Cortex of kidney (tissue), 1 donor: ENCODE results near the gene TCF4.

Experiments used
- DNase-seq: peaks from one replicate; lab custom pipeline; 2025; lab: John Stamatoyannopoulos, UW

TCF4 gene

GRCh38 chr18:55585920-55586561 lies 2.0 kb downstream of the TCF4 start:
- no peak for DNase-seq

GRCh38 chr18:55585065-55585919 lies 2.7 kb downstream of the TCF4 start:
- no peak for DNase-seq

GRCh38 chr18:55584201-55584600 lies 3.8 kb downstream of the TCF4 start:
- DNase-seq: no peak

- no peak for DNase-seq
Observed at GRCh38 chr18:55582325-55582724, 5.7 kb downstream of the TCF4 start.

- no peak for DNase-seq
Observed at GRCh38 chr18:55579501-55580270, 8.3 kb downstream of the TCF4 start.

GRCh38 chr18:55577812-55578539 lies 10.0 kb downstream of the TCF4 start:
- no peak for DNase-seq

- DNase-seq: no peak
Observed at GRCh38 chr18:55576001-55576400, 12.0 kb downstream of the TCF4 start.

GRCh38 chr18:55575066-55575465 lies 12.9 kb downstream of the TCF4 start:
- DNase-seq: no peak

- DNase-seq: no peak
Observed at GRCh38 chr18:55573386-55573785, 14.6 kb downstream of the TCF4 start.

GRCh38 chr18:55570966-55571365 lies 17.0 kb downstream of the TCF4 start:
- no peak for DNase-seq

GRCh38 chr18:55566456-55566935 lies 21.5 kb downstream of the TCF4 start:
- DNase-seq: no peak

GRCh38 chr18:55559739-55560138 lies 28.3 kb downstream of the TCF4 start:
- DNase-seq: no peak

- no peak for DNase-seq
Observed at GRCh38 chr18:55557211-55557610, 30.8 kb downstream of the TCF4 start.

- no peak for DNase-seq
Observed at GRCh38 chr18:55555395-55556027, 32.5 kb downstream of the TCF4 start.

GRCh38 chr18:55552526-55553189 lies 35.3 kb downstream of the TCF4 start:
- DNase-seq: no peak

- DNase-seq: no peak
Observed at GRCh38 chr18:55551227-55551626, 36.8 kb downstream of the TCF4 start.

- DNase-seq: no peak
Observed at GRCh38 chr18:55550471-55550870, 37.5 kb downstream of the TCF4 start.

GRCh38 chr18:55549474-55550104 lies 38.4 kb downstream of the TCF4 start:
- no peak for DNase-seq

- no peak for DNase-seq
Observed at GRCh38 chr18:55547705-55548056, 40.3 kb downstream of the TCF4 start.
